HG02610 (cell line): Measurements from ENCODE around the gene MSI2.
A peak's percentile ranks its signal among the peaks of the same experiment; 100 is the strongest.

Experiments used
- ATAC-seq: cut with Tn5 transposase; IDR thresholded peaks from one replicate; pipeline ENCODE4 v1.9.1; 2021; ENCODE audit warnings: mild to moderate bottlenecking, moderate library complexity; ENCODE audit not compliant: unreplicated experiment

MSI2 gene

DNA sequence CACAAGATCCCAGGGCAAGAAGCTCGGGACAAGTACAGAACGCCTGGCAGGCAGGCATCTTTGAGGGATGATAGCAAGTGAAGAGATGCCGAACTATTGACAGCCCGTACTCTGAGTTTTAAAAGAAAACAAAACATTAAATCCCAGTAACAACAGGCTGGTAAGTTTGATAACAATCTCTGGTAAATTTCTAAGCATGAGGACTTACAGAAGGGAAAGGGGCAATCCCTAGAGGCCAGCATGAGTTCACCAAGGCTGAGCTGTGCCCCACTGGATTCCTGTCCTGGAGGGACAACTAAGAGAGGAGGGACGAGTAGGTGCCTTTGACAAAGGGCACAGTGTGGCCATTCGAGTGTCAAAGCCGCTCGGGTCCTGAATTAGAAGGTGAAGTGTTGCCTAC lies 462.6 kb downstream of the MSI2 start:
- ATAC-seq, result no peak

DNA sequence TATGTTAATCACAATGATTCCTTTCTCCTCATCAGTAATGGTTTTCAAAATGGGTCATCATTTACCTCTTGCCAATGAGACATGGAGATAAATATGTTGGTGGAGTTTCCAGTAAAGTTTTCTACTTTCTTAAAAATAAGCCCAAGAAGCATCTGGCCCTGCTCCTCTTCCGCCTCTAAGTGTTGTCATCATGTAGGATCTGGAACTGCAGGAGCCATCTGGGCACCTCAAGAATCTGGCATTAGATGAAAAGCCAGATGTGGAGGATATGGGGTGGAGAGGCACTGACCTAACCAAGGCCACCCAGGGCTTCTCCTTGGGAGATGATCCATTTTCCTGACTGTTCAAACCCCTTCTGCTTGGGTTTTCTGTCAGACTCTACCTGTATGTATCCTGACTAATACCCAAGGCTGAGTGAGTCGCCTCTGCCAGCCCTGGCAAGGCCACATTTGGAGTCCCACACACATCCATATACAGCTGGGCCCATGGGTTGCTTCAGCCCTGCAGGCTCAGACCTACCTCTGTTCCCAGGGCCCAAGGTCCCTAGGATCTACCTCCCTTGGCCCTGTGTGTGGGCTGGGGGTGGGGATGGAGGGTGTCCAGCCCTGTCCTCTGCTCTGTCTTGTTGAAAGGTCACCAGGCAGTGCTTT lies 464.2 kb downstream of the MSI2 start:
- ATAC-seq, result no peak

DNA sequence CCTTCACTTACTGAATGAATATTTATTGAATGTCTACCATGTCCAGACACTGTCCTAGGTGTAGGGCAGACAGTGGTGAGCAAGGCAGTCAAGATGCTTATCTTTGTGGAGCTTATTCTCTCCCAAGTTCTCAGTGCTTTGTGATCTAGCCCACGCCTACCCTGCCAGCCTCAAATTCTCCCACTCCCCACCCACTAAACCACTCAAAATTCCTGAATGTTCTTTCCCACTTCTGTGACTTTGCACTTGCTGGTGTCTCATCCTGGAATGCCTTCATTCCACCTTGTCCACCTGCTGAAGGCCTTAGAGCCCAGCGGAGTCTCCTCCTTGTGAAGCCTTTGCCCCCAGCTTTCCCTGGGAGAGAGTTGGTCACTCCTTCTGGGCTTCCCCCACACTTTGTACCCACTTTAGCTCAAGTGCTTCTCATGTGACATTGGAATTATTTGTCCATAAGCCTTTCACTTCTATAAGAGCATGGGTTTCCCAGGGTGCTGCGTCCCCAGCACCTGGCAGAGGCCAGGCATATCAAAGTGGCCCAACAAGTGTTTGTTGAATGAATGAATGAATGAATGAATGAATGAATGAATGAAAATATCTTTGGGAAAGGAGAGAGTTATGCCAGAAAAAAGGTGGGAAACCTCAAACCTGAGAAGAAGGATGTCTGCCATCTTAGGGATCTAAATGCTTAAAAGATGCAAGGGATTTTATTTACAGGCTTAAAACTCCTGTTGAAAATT lies 465.8 kb downstream of the MSI2 start:
- no peak for ATAC-seq

DNA sequence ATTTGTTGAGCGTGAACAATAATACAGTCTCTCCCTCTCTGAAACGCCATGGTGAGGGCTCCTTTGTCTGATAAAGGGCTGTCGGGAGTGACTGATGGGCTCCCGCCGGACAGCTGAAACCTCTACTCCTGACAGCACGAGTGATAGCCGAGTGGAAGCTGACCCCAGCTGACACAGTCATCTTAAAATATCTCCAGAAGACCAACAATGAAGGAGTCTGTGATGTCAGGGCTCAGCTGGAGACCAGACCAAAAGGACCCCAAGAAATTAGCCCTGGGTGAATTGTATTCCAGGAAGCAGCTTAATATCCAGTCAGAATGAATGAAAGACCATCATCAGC lies 466.4 kb downstream of the MSI2 start:
- no peak for ATAC-seq

- no peak for ATAC-seq
Observed at GRCh38 chr17:57723427-57724025, 467.2 kb downstream of the MSI2 start.

DNA sequence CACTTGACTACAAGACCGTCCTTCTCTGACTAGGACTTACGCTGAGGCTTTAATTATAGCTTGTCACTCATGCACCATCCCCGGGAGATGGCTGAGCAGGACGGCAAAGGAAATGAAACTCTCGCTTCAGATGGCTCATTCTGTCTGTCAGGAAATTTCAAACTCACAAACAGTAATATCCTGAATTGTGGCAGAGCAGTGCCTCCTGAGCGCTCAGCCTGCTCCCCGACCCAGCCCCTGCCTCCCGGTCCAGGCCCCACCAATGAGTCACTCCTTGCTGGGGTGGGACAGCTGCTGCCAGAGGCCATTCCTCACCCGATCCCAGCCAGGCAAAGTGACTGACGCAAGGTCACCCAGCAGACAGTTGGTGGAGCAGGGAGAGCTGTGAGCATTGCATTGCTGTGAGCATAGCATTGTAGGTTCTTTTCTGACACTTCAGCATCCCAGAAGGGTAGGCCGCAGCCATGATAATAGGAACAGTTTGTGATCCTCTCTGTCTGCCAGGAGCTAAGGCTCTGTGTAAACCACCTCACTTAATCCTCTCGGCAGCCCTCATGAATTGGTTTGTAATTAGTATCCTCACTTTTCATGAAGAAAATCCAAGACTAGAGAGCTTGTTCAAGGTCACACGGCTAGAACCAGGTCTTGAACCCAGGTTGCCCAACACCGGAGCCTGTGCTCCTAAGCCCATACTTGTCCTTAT lies 467.9 kb downstream of the MSI2 start:
- peak; percentile 86 for ATAC-seq

- no peak for ATAC-seq
Observed at GRCh38 chr17:57724729-57725125, 468.4 kb downstream of the MSI2 start.

DNA sequence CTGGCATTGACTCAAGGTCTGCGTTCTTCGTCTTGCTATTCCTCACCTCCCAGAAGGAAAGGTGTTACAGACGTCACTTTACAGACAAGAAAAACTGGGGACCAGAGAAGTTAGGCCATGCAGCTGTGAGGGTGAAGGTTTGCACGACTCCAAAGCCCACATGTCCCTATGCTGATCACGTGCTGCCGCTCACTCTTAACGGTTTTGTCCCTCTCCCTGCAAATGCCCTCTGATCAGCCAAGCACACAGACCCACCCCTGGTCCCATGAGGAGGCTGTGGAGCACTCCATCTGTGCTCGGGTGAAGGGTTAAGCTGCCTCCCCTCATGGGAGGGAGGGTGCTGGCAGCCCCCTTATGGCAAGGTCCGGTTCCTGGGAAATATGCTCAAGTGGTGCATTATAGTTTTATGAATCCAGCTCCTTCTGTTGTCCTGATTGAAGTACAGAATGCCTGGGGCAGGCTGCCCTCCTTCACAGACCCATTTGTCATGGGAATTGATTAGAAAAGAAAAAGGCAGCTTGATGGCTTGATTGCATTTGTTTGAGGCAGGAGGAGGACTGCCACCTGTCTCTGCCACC lies 470.0 kb downstream of the MSI2 start:
- no peak for ATAC-seq

- no peak for ATAC-seq
Observed at GRCh38 chr17:57726838-57727237, 470.5 kb downstream of the MSI2 start.

DNA sequence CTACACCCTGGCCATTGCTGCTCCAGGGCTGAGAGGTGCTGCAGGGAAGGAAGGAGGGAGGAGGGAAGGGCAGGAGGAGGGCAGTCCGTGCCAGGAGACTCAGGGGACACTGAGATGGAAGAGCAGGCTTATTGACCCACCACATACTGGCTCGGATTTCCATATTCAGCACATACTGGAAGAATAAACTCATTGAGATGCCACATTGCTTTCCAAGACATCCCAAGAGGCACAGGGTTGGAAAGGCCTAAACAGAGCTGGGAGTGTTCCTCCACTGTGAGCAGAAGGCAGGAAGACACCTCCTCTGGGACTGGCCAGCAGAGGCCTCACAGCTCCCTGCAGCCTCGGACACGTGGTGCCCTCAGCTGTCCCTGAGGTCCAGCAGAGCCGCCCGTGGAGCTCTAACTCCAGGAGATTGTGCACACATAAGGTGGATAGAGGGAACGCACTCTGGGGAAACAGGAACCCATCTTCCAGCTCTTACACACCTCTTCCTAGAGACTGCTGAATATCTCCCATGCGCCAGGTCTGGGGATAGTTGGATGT lies 471.4 kb downstream of the MSI2 start:
- ATAC-seq, result no peak

DNA sequence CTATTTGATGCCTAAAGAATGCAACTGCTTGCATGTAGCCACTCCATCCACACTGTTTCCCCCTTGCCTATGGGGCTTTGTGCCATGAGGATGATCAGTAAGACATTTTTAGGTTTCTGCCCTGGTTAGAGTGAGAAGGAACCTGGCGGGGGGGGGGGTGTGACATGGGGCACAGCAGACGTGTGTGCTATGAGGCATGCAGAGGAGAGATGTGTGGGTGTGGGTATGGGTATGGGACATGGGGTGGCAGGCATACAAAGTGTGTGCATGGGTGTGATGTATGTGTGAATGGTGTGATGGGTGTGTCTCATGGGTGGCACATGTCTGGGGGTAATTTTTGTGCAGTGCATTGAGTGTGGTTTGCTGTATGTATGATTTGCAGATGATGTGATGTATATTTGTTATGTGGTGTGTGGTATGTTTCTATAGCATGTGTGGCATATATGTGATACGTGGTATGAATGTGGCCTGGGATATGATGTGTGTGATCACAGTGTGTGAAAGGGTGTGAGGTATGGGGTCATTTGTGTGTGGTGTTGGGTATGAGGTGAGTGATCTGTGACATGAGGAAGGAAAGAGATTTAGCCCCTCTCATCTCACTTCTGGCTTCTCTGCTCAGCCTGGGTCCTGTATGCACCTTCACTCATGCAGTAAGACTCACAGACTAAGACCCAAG lies 473.8 kb downstream of the MSI2 start:
- no peak for ATAC-seq

DNA sequence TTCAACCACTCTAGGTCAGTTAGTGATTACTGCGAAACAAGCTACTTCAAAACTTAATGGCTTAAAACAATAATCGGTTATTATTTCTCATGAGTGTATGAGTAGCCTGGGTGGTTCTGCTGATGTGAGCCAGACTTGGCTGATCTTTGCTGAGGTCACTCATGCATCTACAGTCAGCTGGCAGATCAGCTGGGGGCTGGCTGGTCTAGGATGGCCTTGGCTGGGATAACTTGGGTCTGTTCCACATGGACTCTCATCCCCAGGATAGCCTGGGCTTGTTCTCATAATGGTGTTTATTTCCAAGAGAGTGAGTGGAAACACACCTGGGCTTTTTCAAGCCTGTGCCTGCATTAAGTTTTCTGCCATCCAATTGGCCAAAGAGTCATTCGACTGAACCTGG lies 475.7 kb downstream of the MSI2 start:
- no peak for ATAC-seq

- ATAC-seq, result no peak
Observed at GRCh38 chr17:57733085-57733484, 476.8 kb downstream of the MSI2 start.
